Tibial nerve (tissue), 4 donors: ENCODE measurements around the gene ZBED1.

Experiments used
- EP300 ChIP-seq, 2 donors: sonication (generic); formaldehyde crosslinking; IDR thresholded peaks; one replicate each; pipeline ENCODE4 v1.6.1; 2017; ENCODE audit warnings: antibody characterized with exemption in 2 of 2, mild to moderate bottlenecking in 1 of 2
- POLR2A ChIP-seq, 2 donors: fragments of 450-650 bp; IDR thresholded peaks; one replicate each; pipeline ENCODE4 v1.6.1; 2017; ENCODE audit warnings: antibody characterized with exemption in 2 of 2, mild to moderate bottlenecking in 2 of 2, moderate library complexity in 2 of 2
- TF ChIP-seq, protein P1 (sequence below), 5 experiments: fragments of 200-600 bp in 3 of 5; fragments of 450-650 bp in 2 of 5; sonication (generic) in 3 of 5; IDR thresholded peaks; one replicate each; pipeline ENCODE4 v1.5.1; 2016 to 2019; ENCODE audit warnings: antibody characterized with exemption in 5 of 5, mild to moderate bottlenecking in 3 of 5, moderate library complexity in 2 of 5

DNA sequence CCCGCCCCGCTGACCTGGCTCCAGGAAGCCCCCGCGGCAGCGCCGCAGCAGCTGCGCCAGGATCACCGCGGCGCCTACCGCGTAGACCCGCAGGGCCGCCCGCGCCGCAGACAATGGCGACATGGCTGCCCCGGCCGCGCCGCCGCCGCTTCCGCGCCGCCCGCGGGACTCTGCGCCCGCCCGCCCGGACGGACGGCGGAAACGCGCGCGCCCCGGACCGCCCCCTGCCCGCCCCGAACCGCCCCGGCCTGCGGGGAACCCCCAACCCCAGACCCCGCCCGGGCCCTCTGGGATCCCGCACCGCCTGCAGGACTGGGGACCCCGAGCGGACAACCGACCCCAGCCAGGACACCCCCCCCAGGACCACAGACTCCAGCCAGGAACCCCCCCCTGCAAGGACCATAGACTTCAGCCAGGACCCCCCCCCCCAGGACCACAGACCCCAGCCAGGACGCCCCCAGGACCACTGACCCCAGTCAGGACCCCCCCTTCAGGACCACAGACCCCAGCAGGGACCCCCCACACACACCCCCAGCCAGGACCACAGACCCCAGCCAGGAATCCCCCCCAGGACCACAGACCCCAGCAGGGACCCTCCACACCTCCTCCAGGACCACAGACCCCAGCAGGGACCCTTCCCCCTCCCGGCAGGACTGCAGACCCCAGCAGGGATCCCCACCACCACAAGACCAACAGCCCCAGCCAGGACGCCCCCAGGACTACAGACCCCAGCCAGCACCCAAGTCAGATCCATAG lies at the start of gene ZBED1, which contains the start of gene DHRSX:
- no peak for TF ChIP-seq POLR2A (IDR thresholded peaks at IDR 0.05)
- TF ChIP-seq, protein P1, sequence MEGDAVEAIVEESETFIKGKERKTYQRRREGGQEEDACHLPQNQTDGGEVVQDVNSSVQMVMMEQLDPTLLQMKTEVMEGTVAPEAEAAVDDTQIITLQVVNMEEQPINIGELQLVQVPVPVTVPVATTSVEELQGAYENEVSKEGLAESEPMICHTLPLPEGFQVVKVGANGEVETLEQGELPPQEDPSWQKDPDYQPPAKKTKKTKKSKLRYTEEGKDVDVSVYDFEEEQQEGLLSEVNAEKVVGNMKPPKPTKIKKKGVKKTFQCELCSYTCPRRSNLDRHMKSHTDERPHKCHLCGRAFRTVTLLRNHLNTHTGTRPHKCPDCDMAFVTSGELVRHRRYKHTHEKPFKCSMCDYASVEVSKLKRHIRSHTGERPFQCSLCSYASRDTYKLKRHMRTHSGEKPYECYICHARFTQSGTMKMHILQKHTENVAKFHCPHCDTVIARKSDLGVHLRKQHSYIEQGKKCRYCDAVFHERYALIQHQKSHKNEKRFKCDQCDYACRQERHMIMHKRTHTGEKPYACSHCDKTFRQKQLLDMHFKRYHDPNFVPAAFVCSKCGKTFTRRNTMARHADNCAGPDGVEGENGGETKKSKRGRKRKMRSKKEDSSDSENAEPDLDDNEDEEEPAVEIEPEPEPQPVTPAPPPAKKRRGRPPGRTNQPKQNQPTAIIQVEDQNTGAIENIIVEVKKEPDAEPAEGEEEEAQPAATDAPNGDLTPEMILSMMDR (IDR thresholded peaks at IDR 0.05) = no peak
- TF ChIP-seq EP300 (IDR thresholded peaks at IDR 0.05) = no peak
